ENCODE data around the gene LMBR1.
"Not testable (repeated sequence)": the region's sequence is repeated elsewhere in the genome, so short reads cannot be mapped to it uniquely, and the experiment has no call there.

Gene LMBR1

DNA sequence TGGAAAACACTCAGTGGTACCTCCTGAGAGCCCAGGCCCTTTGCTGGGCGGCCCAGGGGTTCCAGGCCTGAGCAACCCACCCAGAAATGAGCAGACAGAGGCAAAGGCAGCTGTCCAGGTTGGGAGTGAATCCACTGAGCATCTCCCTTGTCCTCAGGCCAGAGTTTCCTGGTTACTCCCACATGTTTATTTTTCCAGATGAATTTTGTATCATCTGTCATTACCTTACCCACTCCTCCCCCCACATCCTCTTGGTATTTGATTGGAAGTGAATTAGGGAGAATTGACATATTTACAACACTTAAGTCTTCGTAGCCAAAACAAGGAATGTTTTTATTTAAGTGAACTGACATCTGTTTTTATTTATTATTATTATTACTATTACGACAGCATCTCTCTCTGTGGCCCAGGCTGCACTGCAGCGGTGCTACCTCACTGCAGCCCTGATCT is 13.2 kb upstream of the LMBR1 start:
- no peak for DNase-seq (ENCODE audit: low read depth, low spot score)

DNA sequence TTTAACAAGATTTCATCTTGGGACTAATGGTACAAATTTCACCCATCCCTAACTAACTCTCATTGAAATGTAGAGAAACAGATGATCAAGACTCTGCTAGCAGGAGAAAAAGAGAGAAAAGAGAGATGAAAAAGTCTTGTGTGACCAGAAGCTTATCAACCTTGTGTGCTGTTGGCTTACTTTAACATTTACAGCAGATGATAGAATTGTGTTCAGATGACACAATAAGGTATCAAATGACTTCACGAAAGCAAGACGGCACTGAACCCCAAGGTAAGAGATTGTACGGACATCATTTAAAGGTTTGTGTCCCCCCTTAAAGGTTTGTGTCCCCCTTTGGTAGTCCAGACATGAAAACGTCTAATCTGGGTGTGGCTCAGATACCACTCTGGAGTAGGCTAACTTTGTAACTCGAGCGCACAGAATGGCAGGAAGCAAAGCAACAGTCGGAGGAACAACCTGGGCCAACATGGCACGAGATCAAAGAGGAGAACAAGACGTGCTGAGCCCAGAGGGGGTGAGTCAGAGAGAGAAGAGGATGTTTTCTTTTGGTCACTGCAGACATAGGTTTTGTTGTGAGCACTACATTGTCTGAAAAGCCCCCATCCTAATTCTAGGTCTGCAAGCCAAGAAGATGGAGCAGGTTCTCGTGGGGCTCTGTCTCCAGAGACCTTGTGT is 10.4 kb upstream of the LMBR1 start:
- no peak for DNase-seq (ENCODE audit: low read depth, low spot score)

DNA sequence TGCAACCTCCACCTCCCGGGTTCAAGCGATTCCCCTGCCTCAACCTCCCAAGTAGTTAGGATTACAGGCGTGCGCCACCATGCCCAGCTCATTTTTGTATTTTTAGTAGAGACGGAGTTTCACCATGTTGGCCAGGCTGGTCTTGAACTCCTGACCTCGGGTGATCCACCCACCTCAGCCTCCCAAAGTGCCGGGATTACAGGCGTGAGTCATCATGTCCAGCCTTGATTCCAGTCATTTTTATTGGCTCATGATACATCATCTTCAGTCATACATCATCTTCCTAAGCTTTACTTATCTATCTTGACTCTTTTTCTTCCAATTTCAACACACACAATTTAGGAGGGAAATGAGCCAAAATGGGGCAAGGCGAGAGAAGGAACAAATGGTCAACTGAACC is 7.1 kb upstream of the LMBR1 start:
- DNase-seq (ENCODE audit: low read depth, low spot score), result not testable (repeated sequence)

DNA sequence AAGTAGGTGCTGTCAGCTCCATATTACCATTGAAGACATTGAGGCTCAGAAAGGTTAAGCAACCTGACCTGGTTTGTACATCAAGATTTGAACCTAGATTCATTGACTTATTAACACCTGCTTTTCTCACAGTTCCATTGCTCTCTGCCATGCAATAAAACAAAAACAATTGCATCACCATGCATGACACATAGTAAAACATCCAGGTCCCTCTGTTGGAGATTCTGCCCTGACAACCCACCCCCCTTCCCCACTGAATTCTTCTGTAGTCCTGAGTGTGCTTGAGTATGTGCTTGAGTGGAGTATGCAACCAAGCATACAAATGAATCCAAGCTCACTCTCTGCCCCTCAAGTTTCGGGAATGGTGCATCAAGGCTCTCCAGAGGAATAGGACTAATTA is 6.0 kb upstream of the LMBR1 start:
- DNase-seq (ENCODE audit: low read depth, low spot score), result no peak

DNA sequence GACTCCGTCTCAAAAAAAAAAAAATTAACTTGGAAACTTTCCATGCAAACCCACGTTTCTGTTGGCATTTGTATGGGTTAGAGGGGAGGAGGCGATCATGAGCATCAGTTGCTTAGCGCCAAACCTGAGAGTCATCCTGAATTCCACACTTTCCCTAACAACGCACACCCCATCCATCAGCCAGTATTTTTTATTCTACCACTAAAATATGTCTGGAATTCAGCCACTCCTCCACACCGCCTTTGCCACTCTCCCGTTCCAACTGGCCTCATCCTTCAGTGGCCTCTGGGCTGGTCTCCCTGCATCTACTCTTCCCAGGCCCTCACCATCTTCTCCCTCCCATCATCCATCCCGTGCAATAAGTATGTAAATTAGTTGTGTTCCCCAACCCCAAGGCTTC is 4.7 kb upstream of the LMBR1 start:
- no peak for DNase-seq (ENCODE audit: low read depth, low spot score)

DNA sequence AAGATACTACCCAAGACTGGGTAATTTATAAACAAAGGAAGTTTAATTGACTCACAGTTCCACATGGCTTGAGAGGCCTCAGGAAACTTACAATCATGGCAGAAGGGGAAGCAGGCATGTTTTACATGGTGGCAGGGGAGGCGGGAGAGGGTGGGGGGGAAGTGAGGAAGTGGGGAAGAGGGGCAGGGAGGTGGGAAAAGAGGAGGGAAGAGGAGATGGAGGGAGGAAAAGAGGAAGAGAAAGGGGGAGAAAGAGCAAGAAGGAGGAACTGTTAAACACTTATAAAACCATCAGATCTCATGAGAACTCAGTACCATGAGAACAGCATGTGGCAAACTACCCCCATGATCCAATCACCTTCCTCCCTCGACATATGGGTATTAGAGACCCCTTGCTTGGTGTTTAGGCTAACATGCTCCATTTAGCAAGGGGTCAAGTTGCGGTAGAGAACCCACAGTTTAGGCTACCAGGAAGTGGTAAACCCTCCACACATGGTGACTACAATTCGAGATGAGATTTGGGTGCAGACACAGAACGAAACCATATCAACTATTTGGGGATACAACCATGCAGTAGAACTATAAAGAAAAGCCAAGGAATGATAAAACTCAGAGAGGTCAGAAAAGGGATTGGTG is 3.5 kb upstream of the LMBR1 start:
- DNase-seq (ENCODE audit: low read depth, low spot score), result no peak

DNA sequence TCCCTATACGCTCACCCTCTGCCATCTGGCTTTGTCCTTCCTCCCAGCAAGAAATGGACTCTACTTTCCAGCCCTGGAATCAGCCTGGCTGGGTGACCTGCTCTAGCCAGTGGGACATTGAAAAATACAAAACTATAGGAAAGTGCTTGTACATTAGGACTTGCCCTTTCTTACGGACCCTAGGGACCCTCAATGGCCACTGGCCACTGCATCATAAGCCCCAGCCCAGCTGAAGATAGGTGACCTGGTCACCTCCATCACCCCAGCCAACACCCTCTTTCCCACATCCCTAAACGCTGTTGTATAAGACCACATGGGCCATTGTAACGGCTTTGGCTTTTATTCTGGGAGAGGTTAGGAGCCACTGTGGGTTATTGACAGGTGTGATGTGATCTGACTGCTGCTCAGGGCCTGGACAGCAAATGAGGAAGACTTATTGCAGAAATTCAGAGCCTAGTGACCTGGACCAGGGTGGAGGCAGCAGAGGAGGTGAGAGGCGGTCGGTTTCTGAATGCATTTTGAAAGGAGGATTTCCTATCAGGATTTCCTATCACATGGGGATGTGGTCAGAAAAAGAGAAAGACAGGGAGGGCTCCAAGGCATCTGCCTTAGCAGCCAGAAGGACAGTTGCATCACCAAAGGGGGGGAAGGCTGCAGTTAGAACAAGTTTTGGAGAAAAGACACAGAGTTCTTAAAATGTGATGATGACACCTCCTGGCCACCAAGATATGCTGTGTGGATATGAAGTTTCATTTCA is 2.2 kb upstream of the LMBR1 start:
- DNase-seq (ENCODE audit: low read depth, low spot score), result no peak

DNA sequence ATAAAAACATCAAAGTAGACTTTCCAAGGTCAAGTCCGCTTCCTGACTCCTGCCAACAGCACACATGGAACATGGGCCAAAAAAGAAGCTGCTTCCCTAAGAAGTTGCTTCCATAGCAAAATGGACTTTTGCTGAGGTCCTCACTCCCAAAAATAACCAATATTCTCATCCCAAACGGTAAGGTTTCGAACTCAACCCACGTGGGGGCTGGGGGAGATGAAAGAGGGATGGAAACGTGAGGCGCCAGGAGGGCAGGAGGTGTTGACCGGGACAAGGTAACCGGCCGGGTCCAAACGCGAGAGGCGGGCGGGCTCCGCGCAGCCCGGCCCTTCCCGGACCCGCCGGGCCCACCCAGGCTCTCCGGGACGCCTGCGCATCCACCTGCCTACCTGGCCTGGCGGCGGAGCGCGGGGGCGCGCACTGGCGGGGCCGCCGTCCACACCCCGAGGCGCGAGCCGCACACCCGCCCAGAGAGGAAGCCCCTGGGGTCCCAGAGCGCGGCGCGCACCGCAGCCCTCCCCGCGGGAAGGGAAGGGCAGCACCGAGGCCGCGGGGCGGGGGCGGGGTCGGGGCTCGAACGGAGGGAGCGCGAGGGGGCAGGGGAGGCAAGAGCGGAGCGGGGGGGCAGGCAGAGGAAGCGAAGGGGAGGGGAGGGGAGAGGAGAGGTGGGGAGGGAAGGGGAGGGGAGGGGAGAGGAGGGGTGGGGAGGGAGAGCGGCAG is 742 bp downstream of the LMBR1 start:
- DNase-seq (ENCODE audit: low read depth, low spot score), result no peak

DNA sequence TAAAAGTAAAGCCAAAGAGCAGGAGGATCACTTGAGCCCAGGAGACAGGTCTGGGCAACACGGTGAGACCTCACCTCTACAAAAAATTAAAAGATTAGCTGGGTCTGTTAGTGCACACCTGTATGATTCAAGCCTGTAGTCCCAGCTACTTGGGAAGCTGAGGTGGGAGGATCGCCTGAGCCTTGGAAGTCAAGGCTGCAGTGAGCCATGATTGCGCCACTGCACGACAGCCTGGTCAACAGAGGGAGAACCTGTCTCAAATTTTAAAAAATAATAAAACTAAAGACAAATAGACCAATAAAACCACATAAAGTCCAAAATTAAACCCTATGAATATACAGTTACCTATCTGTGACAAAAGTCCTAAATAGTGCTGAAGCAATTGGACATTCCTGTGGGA is 3.2 kb downstream of the LMBR1 start:
- DNase-seq (ENCODE audit: low read depth, low spot score), result no peak

DNA sequence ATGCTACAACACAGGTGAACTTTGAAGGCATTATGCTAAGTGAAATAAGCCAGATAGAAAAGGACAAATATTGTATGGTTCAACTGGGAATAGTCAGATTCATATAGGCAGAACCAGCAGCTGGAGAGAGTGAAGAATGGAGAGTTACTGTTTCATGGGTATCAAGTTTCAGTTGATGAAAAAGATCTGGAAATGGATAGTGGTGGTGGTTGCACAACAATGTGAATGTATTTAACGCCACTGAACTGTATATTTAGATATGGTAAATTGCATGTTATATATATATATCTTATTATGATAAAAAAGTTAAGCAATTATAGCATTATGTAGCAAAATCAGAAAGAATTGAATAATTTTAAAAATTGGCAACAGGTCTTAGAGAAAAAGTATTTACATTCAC is 3.9 kb downstream of the LMBR1 start:
- no peak for DNase-seq (ENCODE audit: low read depth, low spot score)

DNA sequence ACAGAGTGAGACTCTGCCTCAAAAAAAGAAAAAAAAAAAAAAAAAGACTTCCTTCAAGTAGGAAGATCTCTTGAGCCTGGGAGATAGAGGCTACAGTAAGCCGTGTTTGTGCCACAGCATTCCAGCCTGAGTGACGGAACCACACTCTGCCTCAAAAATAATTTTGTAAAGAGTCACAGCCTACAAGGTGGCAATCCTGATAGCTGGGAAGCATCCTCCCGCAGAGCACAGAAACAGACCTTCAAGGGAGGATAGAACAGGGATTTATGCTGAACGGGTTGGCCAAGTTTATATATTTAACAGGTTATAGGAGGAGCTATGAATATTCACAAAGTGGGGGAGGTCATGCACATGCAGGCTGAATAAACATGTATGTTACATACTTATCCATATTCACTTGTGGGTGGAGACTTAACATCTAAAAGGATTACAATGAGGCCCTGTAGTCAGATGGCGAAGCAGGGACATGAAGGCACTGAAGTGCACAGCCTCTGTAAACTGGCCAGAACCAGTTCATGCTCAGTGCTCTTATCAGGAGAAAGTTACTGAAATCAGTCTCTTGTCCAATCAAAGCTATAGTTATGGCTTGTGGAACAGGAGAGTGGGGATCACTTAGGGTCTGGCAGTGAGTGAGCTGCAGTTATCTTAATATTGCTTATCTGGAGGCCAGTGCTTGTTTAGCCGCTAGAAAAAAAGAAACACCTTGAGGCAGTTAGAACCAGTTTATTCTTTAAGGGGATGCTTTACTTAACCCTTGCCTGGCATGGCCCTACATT is 6.8 kb downstream of the LMBR1 start:
- DNase-seq (ENCODE audit: low read depth, low spot score), result no peak

DNA sequence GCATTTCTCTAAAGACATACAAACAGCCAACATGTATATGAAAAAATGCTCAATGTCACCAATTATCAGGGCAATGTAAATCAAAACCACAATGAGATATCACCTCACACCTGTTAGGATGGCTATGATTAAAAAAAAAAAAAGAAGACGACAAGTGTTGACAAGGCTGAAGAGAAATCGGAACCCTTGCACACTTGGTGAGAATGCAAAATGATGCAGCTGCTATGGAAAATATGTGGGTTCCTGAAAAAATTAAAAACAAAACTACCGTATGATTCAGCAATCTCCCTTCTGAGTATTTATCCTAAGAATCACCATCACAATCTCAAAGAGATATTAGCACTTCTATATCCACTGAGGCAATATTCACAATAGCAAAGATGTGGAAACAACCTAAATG is 11.3 kb downstream of the LMBR1 start:
- no peak for DNase-seq (ENCODE audit: low read depth, low spot score)

DNA sequence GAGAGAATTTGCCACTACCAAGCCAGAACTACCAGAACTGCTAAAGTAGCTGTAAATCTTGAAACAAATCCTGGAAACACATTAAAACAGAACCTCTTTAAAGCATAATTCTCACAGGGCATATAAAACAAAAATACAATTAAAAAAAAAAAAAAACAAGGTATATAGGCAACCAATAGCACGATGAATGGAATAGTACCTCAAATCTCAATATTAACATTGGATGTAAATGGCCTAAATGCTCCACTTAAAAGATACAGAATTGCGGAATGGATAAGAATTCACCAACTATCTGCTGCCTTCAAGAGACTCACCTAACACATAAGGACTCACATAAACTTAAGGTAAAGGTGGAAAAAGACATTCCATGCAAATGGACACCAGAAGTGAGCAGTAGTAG is 17.2 kb downstream of the LMBR1 start:
- no peak for DNase-seq (ENCODE audit: low read depth, low spot score)

DNA sequence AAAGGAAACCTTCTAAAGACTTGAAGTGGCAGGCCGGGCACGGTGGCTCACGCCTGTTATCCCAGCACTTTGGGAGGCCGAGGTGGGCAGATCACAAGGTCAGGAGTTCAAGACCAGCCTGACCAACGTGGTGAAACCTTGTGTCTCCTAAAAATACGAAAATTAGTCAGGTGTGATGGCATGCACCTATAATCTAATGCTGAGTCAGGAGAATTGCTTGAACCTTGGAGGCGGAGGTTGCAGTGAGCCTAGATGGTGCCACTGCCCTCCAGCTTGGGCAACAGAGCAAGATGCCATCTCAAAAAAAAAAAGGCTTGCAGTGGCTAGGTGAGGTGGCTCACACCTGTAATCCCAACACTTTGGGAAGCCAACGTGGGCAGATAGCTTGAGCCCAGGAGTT is 24.6 kb downstream of the LMBR1 start:
- DNase-seq (ENCODE audit: low read depth, low spot score), result not testable (repeated sequence)

DNA sequence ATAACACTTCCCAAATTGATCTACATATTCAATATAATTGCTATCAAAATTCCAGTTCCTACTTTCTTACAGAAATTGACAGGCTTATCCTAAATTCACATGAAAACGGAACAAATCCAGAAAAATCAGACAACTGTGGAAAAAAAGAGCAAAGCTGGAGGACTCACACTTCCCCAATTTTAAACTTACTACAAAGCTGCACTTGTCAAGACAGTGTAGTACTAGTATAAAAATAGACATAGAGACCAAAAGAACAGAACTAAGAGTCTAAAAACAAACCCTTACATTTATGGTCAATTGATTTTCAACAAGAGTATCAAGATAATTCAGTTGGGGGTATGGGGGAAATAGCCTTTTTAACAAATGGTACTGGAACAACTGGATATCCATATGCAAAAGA is 27.5 kb downstream of the LMBR1 start:
- no peak for DNase-seq (ENCODE audit: low read depth, low spot score)

DNA sequence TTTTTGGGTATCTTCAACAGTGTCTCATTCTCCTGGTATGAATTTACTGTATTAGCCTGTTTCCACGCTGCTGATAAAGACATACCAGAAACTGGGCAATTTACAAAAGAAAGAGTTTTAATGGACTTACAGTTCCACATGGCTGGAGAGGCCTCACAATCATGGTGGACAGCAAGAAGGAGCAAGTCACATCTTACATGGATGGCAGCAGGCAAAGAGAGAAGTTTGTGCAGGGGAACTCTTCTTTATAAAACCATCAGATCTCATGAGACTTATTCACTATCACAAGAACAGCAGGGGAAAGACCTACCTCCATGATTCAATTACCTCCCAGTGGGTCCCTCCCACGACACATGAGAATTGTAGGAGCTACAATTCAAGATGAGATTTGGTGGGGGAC is 31.0 kb downstream of the LMBR1 start:
- not testable (repeated sequence) for DNase-seq (ENCODE audit: low read depth, low spot score)

DNA sequence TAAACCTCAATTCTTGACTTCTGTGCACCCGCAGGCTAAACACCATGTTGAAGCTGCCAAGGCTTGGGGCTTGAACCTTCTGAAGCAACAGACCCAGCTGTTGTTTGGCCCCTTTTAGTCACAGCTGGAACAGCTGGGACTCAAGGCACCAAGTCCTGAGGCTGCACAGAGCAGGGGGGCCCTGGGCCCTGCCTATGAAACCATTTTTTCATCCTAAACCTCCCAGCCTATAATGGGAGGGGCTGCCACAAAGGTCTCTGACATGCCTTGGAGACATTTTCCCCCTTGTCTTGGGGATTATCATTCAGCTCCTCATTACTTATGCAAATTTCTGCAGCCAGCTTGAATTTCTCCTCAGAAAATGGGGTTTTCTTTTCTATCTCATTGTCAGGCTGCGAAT is 31.8 kb downstream of the LMBR1 start:
- DNase-seq (ENCODE audit: low read depth, low spot score), result no peak

DNA sequence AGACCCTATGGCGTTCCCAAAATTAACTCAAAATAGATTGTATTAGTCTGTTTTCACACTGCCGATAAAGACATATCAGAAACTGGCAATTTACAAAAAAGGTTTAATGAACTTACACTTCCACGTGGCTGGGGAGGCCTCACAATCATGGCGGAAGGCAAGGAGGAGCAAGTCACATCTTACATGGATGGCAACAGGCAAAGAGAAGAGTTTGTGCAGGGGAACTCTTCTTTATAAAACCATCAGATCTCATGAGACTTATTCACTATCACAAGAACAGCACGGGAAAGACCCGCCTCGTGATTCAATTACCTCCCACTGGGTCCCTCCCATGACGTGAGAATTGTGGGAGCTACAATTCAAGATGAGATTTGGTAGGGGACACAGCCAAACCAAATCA is 32.9 kb downstream of the LMBR1 start:
- not testable (repeated sequence) for DNase-seq (ENCODE audit: low read depth, low spot score)

DNA sequence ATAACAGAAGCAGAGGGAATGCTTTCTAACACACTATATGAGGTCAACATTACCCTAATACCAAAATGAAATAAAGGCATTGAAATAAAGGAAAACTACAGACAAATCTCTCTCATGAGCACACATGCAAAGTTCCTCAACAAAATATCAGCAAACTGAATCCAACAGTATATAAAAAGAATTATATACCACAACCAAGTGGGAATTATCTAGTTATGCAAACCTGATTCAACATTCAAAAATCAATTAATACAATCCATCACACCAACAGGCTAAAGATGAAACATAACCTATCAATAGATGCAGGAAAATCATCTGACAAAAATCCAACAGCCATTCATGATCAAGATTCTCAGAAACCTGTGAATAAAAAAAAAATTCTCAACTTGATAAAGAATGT is 34.5 kb downstream of the LMBR1 start:
- no peak for DNase-seq (ENCODE audit: low read depth, low spot score)

DNA sequence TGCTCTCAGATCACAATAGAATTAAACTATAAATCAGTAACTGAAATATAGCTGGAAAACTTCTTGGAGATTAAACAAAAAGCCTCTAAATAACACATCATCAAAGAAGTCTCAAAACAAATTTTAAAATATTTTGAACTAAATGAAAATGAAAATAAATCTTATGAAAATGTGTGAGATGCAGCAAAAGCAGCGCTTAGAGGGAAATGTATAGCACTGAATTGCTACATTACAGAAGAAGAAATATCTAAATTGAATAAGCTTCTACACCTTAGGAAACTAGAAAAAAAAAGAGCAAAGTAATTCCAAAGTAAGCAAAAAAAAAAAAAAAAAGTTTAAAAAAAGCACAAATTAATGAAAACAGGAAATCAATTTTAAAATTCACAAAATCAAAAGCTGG is 35.2 kb downstream of the LMBR1 start:
- no peak for DNase-seq (ENCODE audit: low read depth, low spot score)

DNA sequence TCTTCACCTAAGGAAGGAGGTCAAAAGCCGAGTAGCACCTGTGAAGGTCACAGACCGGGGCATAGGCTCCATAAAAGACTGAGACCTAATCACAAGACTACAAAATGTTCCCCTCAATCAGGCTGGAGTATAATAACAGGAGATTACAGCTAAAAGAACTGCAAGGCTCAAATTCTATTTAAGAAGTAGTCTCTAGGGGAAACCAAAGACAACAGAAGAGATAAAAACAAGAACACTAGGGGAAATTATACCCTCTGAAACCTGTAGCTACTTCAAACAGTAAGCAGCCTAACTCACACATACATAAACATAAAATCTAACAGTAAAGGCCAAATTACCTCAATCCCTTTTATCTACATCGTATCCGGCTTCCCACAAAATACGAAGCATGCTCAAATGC is 38.3 kb downstream of the LMBR1 start:
- DNase-seq (ENCODE audit: low read depth, low spot score), result no peak

DNA sequence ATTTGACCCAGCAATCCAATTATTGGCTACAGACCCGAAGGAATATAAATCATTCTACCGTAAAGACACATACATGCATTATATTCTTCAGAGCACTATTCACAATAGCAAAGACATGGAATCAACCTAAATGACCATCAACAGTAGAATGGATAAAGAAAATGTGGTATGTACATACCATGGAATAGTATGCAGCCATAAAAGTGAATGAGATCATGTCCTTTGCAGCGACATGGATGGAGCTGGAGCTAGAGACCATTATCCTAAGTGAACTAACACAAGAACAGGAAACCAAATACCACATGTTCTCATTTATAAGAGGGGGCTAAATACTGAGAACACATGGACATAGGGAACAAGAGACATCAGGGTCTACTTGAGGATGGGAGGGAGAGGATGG is 44.0 kb downstream of the LMBR1 start:
- DNase-seq (ENCODE audit: low read depth, low spot score), result no peak

Data from brain pericyte (primary cell).